Coronary artery (tissue), 2 donors: ENCODE measurements around the gene PRPS1L1.

ENCODE experiments used
- DNase-seq: peaks from one replicate; pipeline ENCODE4 v3.0.0-alpha.2; 2017; ENCODE audit warnings: low spot score
- H3K27ac ChIP-seq, 2 donors: fragments of 200-600 bp; sonication (generic); one replicate each; pipeline ENCODE4 v1.5.1; 2016 to 2019
- H3K4me3 ChIP-seq: fragments of 200-600 bp; sonication (generic); 2 replicates; pipeline ENCODE4 v1.5.1; 2016; ENCODE audit warnings: mild to moderate bottlenecking, moderate library complexity
- TF ChIP-seq, protein P1 (sequence below): fragments of 200-600 bp; sonication (generic); IDR thresholded peaks from one replicate; pipeline ENCODE4 v1.5.1; 2019; ENCODE audit warnings: antibody characterized with exemption

PRPS1L1 gene

GRCh38 chr7:18053177-18053928 is 25.7 kb upstream of the PRPS1L1 start:
- Histone ChIP-seq H3K4me3 (no peak overlapping the region), H3K27ac (no peak overlapping the region)
- no peak for DNase-seq
- TF ChIP-seq, protein P1, sequence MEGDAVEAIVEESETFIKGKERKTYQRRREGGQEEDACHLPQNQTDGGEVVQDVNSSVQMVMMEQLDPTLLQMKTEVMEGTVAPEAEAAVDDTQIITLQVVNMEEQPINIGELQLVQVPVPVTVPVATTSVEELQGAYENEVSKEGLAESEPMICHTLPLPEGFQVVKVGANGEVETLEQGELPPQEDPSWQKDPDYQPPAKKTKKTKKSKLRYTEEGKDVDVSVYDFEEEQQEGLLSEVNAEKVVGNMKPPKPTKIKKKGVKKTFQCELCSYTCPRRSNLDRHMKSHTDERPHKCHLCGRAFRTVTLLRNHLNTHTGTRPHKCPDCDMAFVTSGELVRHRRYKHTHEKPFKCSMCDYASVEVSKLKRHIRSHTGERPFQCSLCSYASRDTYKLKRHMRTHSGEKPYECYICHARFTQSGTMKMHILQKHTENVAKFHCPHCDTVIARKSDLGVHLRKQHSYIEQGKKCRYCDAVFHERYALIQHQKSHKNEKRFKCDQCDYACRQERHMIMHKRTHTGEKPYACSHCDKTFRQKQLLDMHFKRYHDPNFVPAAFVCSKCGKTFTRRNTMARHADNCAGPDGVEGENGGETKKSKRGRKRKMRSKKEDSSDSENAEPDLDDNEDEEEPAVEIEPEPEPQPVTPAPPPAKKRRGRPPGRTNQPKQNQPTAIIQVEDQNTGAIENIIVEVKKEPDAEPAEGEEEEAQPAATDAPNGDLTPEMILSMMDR = no peak

- Histone ChIP-seq H3K4me3 (no peak overlapping the region), H3K27ac (no peak overlapping the region)
- DNase-seq = no peak
- TF ChIP-seq, protein P1 = no peak
Observed at GRCh38 chr7:18049262-18049661, 21.6 kb upstream of the PRPS1L1 start.

DNA sequence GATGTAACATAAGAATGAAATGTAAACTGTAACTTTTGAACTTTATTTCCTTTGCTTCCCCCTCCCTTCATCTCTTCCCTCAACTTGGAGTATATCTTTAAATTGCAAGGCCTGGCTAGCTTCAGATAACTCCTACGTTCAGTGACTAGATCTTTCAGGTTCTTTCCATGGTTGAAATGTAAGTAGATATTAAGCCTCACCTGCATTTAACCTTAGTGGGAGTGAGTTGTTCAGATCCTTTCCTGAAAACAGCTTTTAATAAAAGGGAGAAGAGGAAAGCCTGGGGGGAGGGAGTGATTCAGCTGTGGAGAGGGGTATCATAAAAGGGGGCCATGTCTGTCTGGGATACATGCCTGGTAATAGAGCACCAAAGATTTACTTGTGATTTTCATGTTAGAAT is 19.0 kb upstream of the PRPS1L1 start:
- H3K27ac ChIP-seq = no peak overlapping the region
- DNase-seq = no peak
- TF ChIP-seq, protein P1 = no peak
- no peak overlapping the region for H3K4me3 ChIP-seq

DNA sequence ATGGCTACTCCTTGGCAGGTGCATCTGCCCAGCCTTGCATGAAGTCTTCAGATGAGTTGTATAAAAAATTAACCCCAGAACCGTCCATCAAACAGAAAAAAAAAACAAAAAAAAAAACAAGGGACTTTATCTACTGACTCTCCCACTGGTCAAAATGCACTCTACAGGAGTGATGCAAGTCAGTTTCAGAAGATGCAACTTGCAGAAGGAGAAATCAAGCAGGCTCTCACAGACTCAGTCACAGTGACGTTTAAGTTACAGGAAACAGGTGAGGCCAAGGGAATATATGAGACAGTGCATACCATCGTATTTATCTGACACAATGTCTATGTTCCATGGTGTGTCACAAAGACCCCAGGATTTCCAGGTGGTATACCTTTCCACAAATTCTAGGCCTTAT is 17.5 kb upstream of the PRPS1L1 start:
- Histone ChIP-seq H3K27ac (no peak overlapping the region), H3K4me3 (no peak overlapping the region)
- DNase-seq = no peak
- TF ChIP-seq, protein P1 = no peak

GRCh38 chr7:18041191-18041590 is 13.5 kb upstream of the PRPS1L1 start:
- Histone ChIP-seq H3K4me3 (no peak overlapping the region), H3K27ac (no peak overlapping the region)
- TF ChIP-seq, protein P1 = no peak
- DNase-seq = no peak

DNA sequence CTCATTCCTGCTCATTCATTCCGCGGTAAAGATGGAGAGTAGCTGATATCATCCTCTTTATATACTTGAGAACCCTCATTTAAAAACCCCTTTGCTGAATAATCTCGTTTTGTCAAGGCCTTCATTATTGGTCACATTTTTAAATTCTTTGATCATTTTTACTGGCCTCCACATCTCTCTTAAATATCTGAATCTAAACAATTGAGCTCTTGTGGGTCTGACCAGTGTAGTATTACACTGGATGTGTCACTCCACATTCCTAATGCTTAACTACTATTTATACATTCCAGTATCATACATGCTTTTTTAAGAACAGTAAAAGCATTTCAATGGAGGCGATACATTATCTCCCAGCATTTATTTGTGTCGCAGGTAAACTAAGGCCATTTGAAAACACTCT is 12.6 kb upstream of the PRPS1L1 start:
- H3K4me3 ChIP-seq = no peak overlapping the region
- TF ChIP-seq, protein P1 = no peak
- no peak for DNase-seq

DNA sequence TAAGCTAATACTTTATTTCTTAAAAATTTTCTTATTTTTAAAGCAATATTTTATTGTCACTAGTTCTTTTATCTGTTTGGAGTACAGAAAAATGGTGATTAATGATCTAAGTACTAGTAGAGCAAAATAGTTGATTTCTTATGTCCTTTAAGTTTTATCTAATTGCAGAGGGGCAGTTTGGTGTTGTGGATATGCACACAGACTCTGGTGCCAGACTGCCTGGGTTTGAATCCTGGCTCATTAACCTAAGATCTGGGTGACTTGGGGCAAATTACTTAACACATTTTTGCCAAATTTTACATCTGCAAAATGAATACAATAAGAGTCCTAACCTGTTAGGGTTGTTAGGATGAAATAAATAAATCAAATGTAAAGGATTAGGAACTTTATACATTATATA is 10.7 kb upstream of the PRPS1L1 start:
- TF ChIP-seq, protein P1 = no peak
- Histone ChIP-seq H3K4me3 (no peak overlapping the region), H3K27ac (no peak overlapping the region)
- no peak for DNase-seq

More for the DNA sequence above, 12.6 kb upstream of the PRPS1L1 start:
- H3K27ac ChIP-seq = no peak overlapping the region
